Ectodermal cell (in vitro differentiated cells): Measurements from ENCODE around the gene OXNAD1.

Experiments used
- H3K27ac ChIP-seq: 2 replicates; pipeline ENCODE4 v1.7.0; 2013; ENCODE audit warnings: mild to moderate bottlenecking, low read depth, low read length; ENCODE audit not compliant: insufficient read depth, poor library complexity, severe bottlenecking
- H3K27me3 ChIP-seq: 2 replicates; pipeline ENCODE4 v1.7.0; 2013; ENCODE audit warnings: mild to moderate bottlenecking, low read length; ENCODE audit not compliant: insufficient read depth, control insufficient read depth, poor library complexity, severe bottlenecking
- H3K36me3 ChIP-seq: one replicate; pipeline ENCODE4 v1.7.0; 2013; ENCODE audit warnings: low read length; ENCODE audit not compliant: control insufficient read depth, insufficient read depth
- H3K4me1 ChIP-seq: one replicate; pipeline ENCODE4 v1.7.0; 2013; ENCODE audit warnings: low read length; ENCODE audit not compliant: control insufficient read depth, insufficient read depth
- H3K4me3 ChIP-seq: 2 replicates; pipeline ENCODE4 v1.7.0; 2013; ENCODE audit warnings: low read depth, low read length, control low read depth; ENCODE audit not compliant: insufficient read depth
- H3K9me3 ChIP-seq: 2 replicates; pipeline ENCODE4 v1.7.0; 2013; ENCODE audit warnings: mild to moderate bottlenecking, low read length, moderate library complexity; ENCODE audit not compliant: control insufficient read depth
- WGBS, 2 experiments: methylation state at CpG; one replicate each; pipeline ENCODE4 v1.1.7; 2013; ENCODE audit warnings: missing lambda C conversion rate in 2 of 2; 5-methylcytosine and 5-hydroxymethylcytosine counted together

OXNAD1 gene

GRCh38 chr3:16245609-16246008 is 19.4 kb upstream of the OXNAD1 start:
- Histone ChIP-seq H3K4me3 (no peak overlapping the region), H3K27me3 (no peaks in the 10 kb centered on the region), H3K4me1 (no peaks in the 10 kb centered on the region), H3K9me3 (no peaks in the 10 kb centered on the region), H3K27ac (no peak overlapping the region), H3K36me3 (no peaks in the 10 kb centered on the region)
- 95 to 96% methylated on average over 3 of the region's 3 CpGs for WGBS, 2 experiments

- no peaks in the 10 kb centered on the region for H3K4me1 ChIP-seq
- H3K27ac ChIP-seq: no peak overlapping the region
- H3K4me3 ChIP-seq: no peak overlapping the region
- no peaks in the 10 kb centered on the region for H3K36me3 ChIP-seq
- no peaks in the 10 kb centered on the region for H3K9me3 ChIP-seq
- no peaks in the 10 kb centered on the region for H3K27me3 ChIP-seq
- WGBS, 2 experiments: 43 to 45% methylated on average over 16 of the region's 17 CpGs
These were observed 17.5 kb upstream of the OXNAD1 start for GRCh38 chr3:16247282-16248061.

GRCh38 chr3:16248556-16248955 is 16.5 kb upstream of the OXNAD1 start:
- no peaks in the 10 kb centered on the region for H3K36me3 ChIP-seq
- H3K27me3 ChIP-seq: no peaks in the 10 kb centered on the region
- no peak overlapping the region for H3K27ac ChIP-seq
- 86 to 87% methylated on average over 5 of the region's 5 CpGs for WGBS, 2 experiments
- no peaks in the 10 kb centered on the region for H3K9me3 ChIP-seq
- no peak overlapping the region for H3K4me3 ChIP-seq
- H3K4me1 ChIP-seq: no peaks in the 10 kb centered on the region

GRCh38 chr3:16249336-16249735 is 15.7 kb upstream of the OXNAD1 start:
- H3K27me3 ChIP-seq: no peaks in the 10 kb centered on the region
- no peaks in the 10 kb centered on the region for H3K4me1 ChIP-seq
- H3K36me3 ChIP-seq: no peaks in the 10 kb centered on the region
- H3K9me3 ChIP-seq: no peaks in the 10 kb centered on the region
- 34 to 42% methylated on average over 3 of the region's 3 CpGs for WGBS, 2 experiments
- H3K27ac ChIP-seq: no peak overlapping the region
- no peak overlapping the region for H3K4me3 ChIP-seq

GRCh38 chr3:16249886-16250285 is 15.1 kb upstream of the OXNAD1 start:
- H3K4me3 ChIP-seq: no peak overlapping the region
- H3K4me1 ChIP-seq: no peaks in the 10 kb centered on the region
- H3K9me3 ChIP-seq: no peaks in the 10 kb centered on the region
- H3K27ac ChIP-seq: no peak overlapping the region
- no peaks in the 10 kb centered on the region for H3K27me3 ChIP-seq
- WGBS, 2 experiments: 83 to 88% methylated on average over 3 of the region's 3 CpGs
- no peaks in the 10 kb centered on the region for H3K36me3 ChIP-seq

GRCh38 chr3:16251316-16252085 is 13.5 kb upstream of the OXNAD1 start:
- Histone ChIP-seq H3K36me3 (no peaks in the 10 kb centered on the region), H3K4me1 (no peaks in the 10 kb centered on the region), H3K27ac (no peak overlapping the region), H3K27me3 (no peaks in the 10 kb centered on the region), H3K4me3 (no peak overlapping the region), H3K9me3 (no peaks in the 10 kb centered on the region)
- 74 to 75% methylated on average over 9 of the region's 9 CpGs for WGBS, 2 experiments

- Histone ChIP-seq H3K27ac (no peak overlapping the region), H3K27me3 (no peaks in the 10 kb centered on the region), H3K4me1 (no peaks in the 10 kb centered on the region), H3K36me3 (no peaks in the 10 kb centered on the region), H3K4me3 (no peak overlapping the region), H3K9me3 (no peaks in the 10 kb centered on the region)
- WGBS, 2 experiments: 81 to 93% methylated on average over 5 to 6 of the region's 7 CpGs
These were observed 12.6 kb upstream of the OXNAD1 start for GRCh38 chr3:16252243-16252978.

- Histone ChIP-seq H3K4me3 (no peak overlapping the region), H3K27me3 (no peaks in the 10 kb centered on the region), H3K9me3 (no peaks in the 10 kb centered on the region), H3K36me3 (no peaks in the 10 kb centered on the region), H3K4me1 (no peaks in the 10 kb centered on the region), H3K27ac (no peak overlapping the region)
- WGBS, 2 experiments: 90 to 92% methylated on average over 2 of the region's 2 CpGs
These were observed 12.0 kb upstream of the OXNAD1 start for GRCh38 chr3:16252988-16253387.

GRCh38 chr3:16253601-16254000 is 11.4 kb upstream of the OXNAD1 start:
- no peaks in the 10 kb centered on the region for H3K9me3 ChIP-seq
- H3K27ac ChIP-seq: no peak overlapping the region
- H3K4me3 ChIP-seq: no peak overlapping the region
- no peaks in the 10 kb centered on the region for H3K36me3 ChIP-seq
- WGBS, 2 experiments: 93 to 96% methylated on average over 7 of the region's 7 CpGs
- H3K4me1 ChIP-seq: no peaks in the 10 kb centered on the region
- no peaks in the 10 kb centered on the region for H3K27me3 ChIP-seq

- H3K27me3 ChIP-seq: no peaks in the 10 kb centered on the region
- WGBS, 2 experiments: 91 to 92% methylated on average over 5 of the region's 5 CpGs
- no peaks in the 10 kb centered on the region for H3K4me1 ChIP-seq
These were observed 10.1 kb upstream of the OXNAD1 start for GRCh38 chr3:16254916-16255315.

More at GRCh38 chr3:16254916-16255315, 10.1 kb upstream of the OXNAD1 start:
- no peak overlapping the region for H3K27ac ChIP-seq
- H3K9me3 ChIP-seq: no peaks in the 10 kb centered on the region
- no peak overlapping the region for H3K4me3 ChIP-seq
- no peaks in the 10 kb centered on the region for H3K36me3 ChIP-seq
